Endodermal cell (in vitro differentiated cells): ENCODE results near the gene SPRYD4. TPM values are rescaled to one million over a fixed set of nuclear protein-coding genes. Genes with fewer than 3 reads are reported as not detected.

Experiments
- DNase-seq: peaks from one replicate; pipeline ENCODE4 v3.0.0-alpha.2; 2017
- H3K27ac ChIP-seq: 2 replicates; pipeline ENCODE4 v1.5.1; 2013; ENCODE audit warnings: mild to moderate bottlenecking, low read depth, low read length, moderate library complexity
- H3K27me3 ChIP-seq: 2 replicates; pipeline ENCODE4 v1.6.1; 2013; ENCODE audit warnings: mild to moderate bottlenecking, low read length, moderate library complexity; ENCODE audit not compliant: insufficient read depth, control insufficient read depth, poor library complexity, severe bottlenecking
- H3K36me3 ChIP-seq: 2 replicates; pipeline ENCODE4 v1.7.0; 2013; ENCODE audit warnings: mild to moderate bottlenecking, low read length, moderate library complexity; ENCODE audit not compliant: control insufficient read depth, insufficient read depth
- H3K4me1 ChIP-seq: one replicate; pipeline ENCODE4 v1.7.0; 2013; ENCODE audit warnings: low read length; ENCODE audit not compliant: control insufficient read depth, insufficient read depth
- H3K4me3 ChIP-seq: 2 replicates; pipeline ENCODE4 v1.5.1; 2013; ENCODE audit warnings: mild to moderate bottlenecking, low read length, moderate library complexity
- H3K9ac ChIP-seq: 2 replicates; pipeline ENCODE4 v1.6.1; 2013; ENCODE audit warnings: mild to moderate bottlenecking, low read length, moderate library complexity; ENCODE audit not compliant: poor library complexity, severe bottlenecking; ENCODE audit errors: extremely low read depth
- H3K9me3 ChIP-seq: 2 replicates; pipeline ENCODE4 v1.6.1; 2013; ENCODE audit warnings: mild to moderate bottlenecking, low read length, moderate library complexity; ENCODE audit not compliant: control insufficient read depth
- H3K27ac Mint-ChIP-seq: 2 replicates; pipeline ENCODE4 v1.8.0; 2020; ENCODE audit warnings: mixed read lengths
- H3K27me3 Mint-ChIP-seq: 2 replicates; pipeline ENCODE4 v1.8.0; 2021; ENCODE audit warnings: mild to moderate bottlenecking, mixed read lengths; ENCODE audit not compliant: insufficient read depth
- H3K36me3 Mint-ChIP-seq: 2 replicates; pipeline ENCODE4 v1.8.0; 2020; ENCODE audit warnings: low read depth, mixed read lengths
- H3K4me1 Mint-ChIP-seq: 2 replicates; pipeline ENCODE4 v1.8.0; 2020; ENCODE audit warnings: mixed read lengths
- H3K4me3 Mint-ChIP-seq: 2 replicates; pipeline ENCODE4 v1.8.0; 2020; ENCODE audit warnings: mild to moderate bottlenecking, moderate library complexity, mixed read lengths
- H3K9me3 Mint-ChIP-seq: 2 replicates; pipeline ENCODE4 v1.8.0; 2020; ENCODE audit warnings: mild to moderate bottlenecking, mixed read lengths
- whole genome bisulfite sequencing, 2 experiments: methylation state at CpG; one replicate each; pipeline versions ENCODE4 v1.1.5 to v1.1.7; 2013; ENCODE audit warnings: missing lambda C conversion rate in 2 of 2, mixed read lengths in 1 of 2; ENCODE audit not compliant: insufficient coverage in 1 of 2, insufficient read length in 1 of 2; 5-methylcytosine and 5-hydroxymethylcytosine counted together
- total RNA-seq, 2 donors: library from RNA; stranded (reverse); fragmentation: NEBNext Ultra II Directional in 1 of 2; extraction: Animal tissue kit (Norgen Biotek cat#: 25700) in 1 of 2; gene quantifications; 2 replicates in 1 of 2; 3 replicates in 1 of 2; pipeline ENCODE4 v1.2.1, GENCODE V29; 2021
- TF ChIP-seq, protein P1 (sequence below): fragments of 200-600 bp; sonication (generic); conservative IDR thresholded peaks from 2 replicates; pipeline ENCODE4 v1.5.0; 2021; ENCODE audit warnings: antibody characterized with exemption, mild to moderate bottlenecking

The SPRYD4 gene
- total RNA-seq, 2 donors from 2014 or later: 2.9 to 3.8 TPM

DNA sequence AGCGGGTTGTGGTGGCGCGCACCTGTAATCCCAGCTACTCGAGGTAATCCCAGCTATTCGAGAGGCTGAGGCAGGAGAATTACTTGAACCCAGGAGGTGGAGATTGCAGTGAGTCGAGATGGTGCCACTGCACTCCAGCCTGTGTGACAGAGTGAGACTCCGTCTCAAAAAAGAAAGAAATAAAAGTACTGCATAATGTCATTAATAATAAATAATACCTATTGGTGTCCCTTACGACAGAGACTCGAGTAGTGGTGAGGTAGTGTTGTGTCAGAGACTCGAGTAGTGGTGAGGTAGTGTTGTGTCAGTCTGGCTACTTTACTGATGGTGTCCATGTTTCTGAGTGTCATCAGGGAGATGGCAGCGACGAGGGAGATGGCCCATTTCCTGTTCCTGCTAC, 18.3 kb downstream of the SPRYD4 start:
- H3K27me3 Mint-ChIP-seq: peaks cover 61% of the 10 kb centered on the region
- TF ChIP-seq, protein P1, sequence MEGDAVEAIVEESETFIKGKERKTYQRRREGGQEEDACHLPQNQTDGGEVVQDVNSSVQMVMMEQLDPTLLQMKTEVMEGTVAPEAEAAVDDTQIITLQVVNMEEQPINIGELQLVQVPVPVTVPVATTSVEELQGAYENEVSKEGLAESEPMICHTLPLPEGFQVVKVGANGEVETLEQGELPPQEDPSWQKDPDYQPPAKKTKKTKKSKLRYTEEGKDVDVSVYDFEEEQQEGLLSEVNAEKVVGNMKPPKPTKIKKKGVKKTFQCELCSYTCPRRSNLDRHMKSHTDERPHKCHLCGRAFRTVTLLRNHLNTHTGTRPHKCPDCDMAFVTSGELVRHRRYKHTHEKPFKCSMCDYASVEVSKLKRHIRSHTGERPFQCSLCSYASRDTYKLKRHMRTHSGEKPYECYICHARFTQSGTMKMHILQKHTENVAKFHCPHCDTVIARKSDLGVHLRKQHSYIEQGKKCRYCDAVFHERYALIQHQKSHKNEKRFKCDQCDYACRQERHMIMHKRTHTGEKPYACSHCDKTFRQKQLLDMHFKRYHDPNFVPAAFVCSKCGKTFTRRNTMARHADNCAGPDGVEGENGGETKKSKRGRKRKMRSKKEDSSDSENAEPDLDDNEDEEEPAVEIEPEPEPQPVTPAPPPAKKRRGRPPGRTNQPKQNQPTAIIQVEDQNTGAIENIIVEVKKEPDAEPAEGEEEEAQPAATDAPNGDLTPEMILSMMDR: no peak
- no peak overlapping the region for H3K27ac Mint-ChIP-seq
- H3K36me3 Mint-ChIP-seq: no peaks in the 10 kb centered on the region
- H3K9me3 Mint-ChIP-seq: peaks cover 10% of the 10 kb centered on the region
- no peaks in the 10 kb centered on the region for H3K4me1 Mint-ChIP-seq
- no peak overlapping the region for H3K9ac ChIP-seq
- H3K27me3 ChIP-seq: peaks cover 63% of the 10 kb centered on the region
- no peaks in the 10 kb centered on the region for H3K36me3 ChIP-seq
- H3K4me3 ChIP-seq: no peak overlapping the region
- 91 to 100% methylated on average over 4 to 11 of the region's 12 CpGs for WGBS, 2 experiments
- peak overlapping the region; percentile 65 for H3K4me3 Mint-ChIP-seq
- H3K9me3 ChIP-seq: peaks cover 5% of the 10 kb centered on the region
- no peaks in the 10 kb centered on the region for H3K4me1 ChIP-seq
- no peak overlapping the region for H3K27ac ChIP-seq
- DNase-seq: no peak

DNA sequence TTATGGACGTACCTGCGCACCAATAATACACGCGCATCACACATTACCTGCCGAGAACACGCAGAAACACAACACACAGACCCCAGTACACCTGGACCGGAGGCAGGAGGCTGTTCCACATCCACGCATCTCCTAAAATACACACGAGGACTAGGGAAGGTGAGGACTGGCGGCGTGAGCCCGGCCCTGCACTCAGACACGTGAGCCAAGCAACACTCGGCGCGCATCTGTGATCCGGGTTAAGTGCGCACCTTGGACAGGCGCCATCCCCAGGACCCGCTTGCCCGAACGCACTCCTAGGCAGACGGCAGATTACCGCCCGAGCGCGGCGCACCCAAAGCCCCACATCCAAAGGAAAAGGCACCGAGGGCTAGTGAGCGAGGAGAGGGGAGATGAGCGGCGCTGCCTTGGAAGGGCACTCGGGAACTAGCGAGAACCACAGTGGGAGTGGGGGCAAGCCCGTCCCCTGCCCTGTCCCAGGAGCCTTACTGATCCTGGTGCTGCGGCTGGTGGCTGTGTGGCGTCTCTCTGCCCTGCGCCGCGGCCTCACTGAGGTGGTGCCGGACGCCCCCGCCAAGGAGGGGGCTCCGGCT, 19.2 kb downstream of the SPRYD4 start:
- Histone ChIP-seq H3K27me3 (peaks cover 66% of the 10 kb centered on the region), H3K9me3 (peaks cover 7% of the 10 kb centered on the region), H3K27ac (no peak overlapping the region), H3K4me1 (no peaks in the 10 kb centered on the region), H3K4me3 (peak overlapping the region; percentile 78), H3K9ac (no peak overlapping the region), H3K36me3 (no peaks in the 10 kb centered on the region)
- H3K27ac Mint-ChIP-seq: peak overlapping the region; percentile 6
- peak; percentile 90 for DNase-seq
- peak overlapping the region; percentile 65 for H3K4me3 Mint-ChIP-seq
- H3K36me3 Mint-ChIP-seq: no peaks in the 10 kb centered on the region
- WGBS, 2 experiments: 7 to 10% methylated on average over 25 to 44 of the region's 44 CpGs
- TF ChIP-seq, protein P1: no peak
- H3K27me3 Mint-ChIP-seq: peaks cover 68% of the 10 kb centered on the region
- no peaks in the 10 kb centered on the region for H3K4me1 Mint-ChIP-seq
- peaks cover 12% of the 10 kb centered on the region for H3K9me3 Mint-ChIP-seq

DNA sequence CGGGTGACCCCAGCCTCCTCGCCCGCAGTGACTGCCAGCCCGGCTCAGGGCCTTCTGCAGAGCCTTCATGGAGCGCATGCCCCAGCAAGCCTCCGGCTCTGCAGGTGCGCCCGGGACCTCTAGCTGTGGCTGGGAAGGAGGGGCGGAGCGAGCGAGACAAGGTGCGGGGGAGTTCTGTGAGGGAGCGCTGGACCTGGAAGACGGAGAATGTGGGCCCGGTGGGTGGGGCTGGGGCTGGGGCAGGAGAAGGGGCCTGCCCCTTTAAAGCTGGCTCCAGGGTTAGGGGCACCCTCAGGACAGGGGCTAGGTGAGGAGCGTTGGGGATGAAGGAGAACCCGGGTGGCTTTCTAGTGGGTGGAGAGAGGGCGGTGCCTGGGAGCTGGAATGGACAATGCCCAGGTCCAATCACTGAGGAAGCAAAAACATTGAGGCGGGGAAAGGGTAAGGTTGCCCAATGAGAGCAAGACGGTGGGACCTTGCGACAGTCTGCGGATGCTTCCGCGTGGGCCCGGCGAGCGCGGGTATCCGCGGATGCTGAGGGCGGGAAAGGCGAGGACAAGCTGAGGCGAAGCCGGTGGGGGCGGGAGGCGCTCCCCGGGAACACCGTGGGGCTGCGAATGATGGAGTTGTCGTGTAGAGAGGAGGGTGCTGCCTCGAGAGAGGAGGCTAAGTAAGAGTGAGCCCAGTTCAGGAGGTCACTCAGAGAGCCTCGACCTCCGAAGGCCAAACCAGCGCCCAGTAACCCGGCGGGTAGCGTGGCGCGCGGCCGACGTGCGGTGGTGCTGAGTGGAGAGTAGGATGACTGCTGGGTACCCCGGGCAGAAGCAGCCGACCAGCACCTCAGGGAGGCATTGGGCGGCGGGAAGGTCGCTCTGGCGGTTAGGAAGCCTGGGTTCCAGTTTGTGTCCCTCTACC, 19.9 kb downstream of the SPRYD4 start, which contains the start of gene GLS2:
Gene GLS2, minus strand, starts transcription at position 121 of the 915 bp plus-strand sequence. Its CDS starts 43 bp downstream, at position 78.
- Mint-ChIP-seq H3K36me3 (no peaks in the 10 kb centered on the region), H3K4me3 (peak within 1 kb of the TSS; percentile 65), H3K4me1 (no peaks in the 10 kb centered on the region), H3K9me3 (peaks cover 15% of the 10 kb centered on the region), H3K27ac (peak within 1 kb of the TSS; percentile 6), H3K27me3 (peaks cover 70% of the 10 kb centered on the region)
- H3K9me3 ChIP-seq: peaks cover 10% of the 10 kb centered on the region
- H3K36me3 ChIP-seq: no peaks in the 10 kb centered on the region
- no peak within 1 kb of the TSS for H3K9ac ChIP-seq
- WGBS, 2 experiments: 26 to 38% methylated on average over 34 to 59 of the region's 59 CpGs
- peaks cover 66% of the 10 kb centered on the region for H3K27me3 ChIP-seq
- no peaks in the 10 kb centered on the region for H3K4me1 ChIP-seq
- H3K4me3 ChIP-seq: peak within 1 kb of the TSS; percentile 78
- no peak within 1 kb of the TSS for H3K27ac ChIP-seq
- TF ChIP-seq, protein P1: no peak
- DNase-seq: peak; percentile 96
